BE2C (cell line): ENCODE results near the gene GLIS1.

Experiments used
- DNase-seq: peaks from one replicate; pipeline ENCODE4 v3.0.0-alpha.2; 2020
- H3K27me3 ChIP-seq: fragments of 250-450 bp; sonication (Bioruptor Pico); 2 replicates; pipeline ENCODE4 v1.5.1; 2020; ENCODE audit warnings: mild to moderate bottlenecking
- H3K36me3 ChIP-seq: fragments of 250-450 bp; sonication (Bioruptor Pico); 2 replicates; pipeline ENCODE4 v1.5.1; 2020; ENCODE audit warnings: mild to moderate bottlenecking
- H3K4me1 ChIP-seq: fragments of 250-450 bp; sonication (Bioruptor Pico); 2 replicates; pipeline ENCODE4 v1.5.1; 2020
- H3K4me3 ChIP-seq: 2 replicates; pipeline ENCODE4 v1.5.1; 2011; ENCODE audit warnings: low read depth, low read length
- H3K9me3 ChIP-seq: fragments of 250-450 bp; sonication (Bioruptor Pico); 2 replicates; pipeline ENCODE4 v1.5.1; 2020
- CTCF ChIP-seq: IDR thresholded peaks from 2 replicates; pipeline ENCODE4 v1.5.1; 2012; ENCODE audit warnings: mild to moderate bottlenecking, low read depth, low read length

The GLIS1 gene

GRCh38 chr1:53540604-53541262 lies 198.2 kb downstream of the GLIS1 start:
- Histone ChIP-seq H3K4me1 (no peaks in the 10 kb centered on the region), H3K36me3 (no peaks in the 10 kb centered on the region), H3K4me3 (no peak overlapping the region), H3K9me3 (no peaks in the 10 kb centered on the region), H3K27me3 (no peaks in the 10 kb centered on the region)
- DNase-seq: no peak
- TF ChIP-seq CTCF: no peak

GRCh38 chr1:53539711-53540603 lies 199.0 kb downstream of the GLIS1 start:
- H3K4me1 ChIP-seq: no peaks in the 10 kb centered on the region
- DNase-seq: no peak
- H3K36me3 ChIP-seq: no peaks in the 10 kb centered on the region
- no peak overlapping the region for H3K4me3 ChIP-seq
- no peaks in the 10 kb centered on the region for H3K27me3 ChIP-seq
- H3K9me3 ChIP-seq: no peaks in the 10 kb centered on the region
- TF ChIP-seq CTCF: no peak

GRCh38 chr1:53539226-53539625 lies 199.7 kb downstream of the GLIS1 start:
- H3K4me3 ChIP-seq: no peak overlapping the region
- H3K27me3 ChIP-seq: no peaks in the 10 kb centered on the region
- no peak for TF ChIP-seq CTCF
- H3K36me3 ChIP-seq: no peaks in the 10 kb centered on the region
- no peak for DNase-seq
- no peaks in the 10 kb centered on the region for H3K9me3 ChIP-seq
- no peaks in the 10 kb centered on the region for H3K4me1 ChIP-seq

- no peaks in the 10 kb centered on the region for H3K9me3 ChIP-seq
- TF ChIP-seq CTCF: no peak
These were observed 202.4 kb downstream of the GLIS1 start for GRCh38 chr1:53536606-53537005.

GRCh38 chr1:53535846-53536245 lies 203.1 kb downstream of the GLIS1 start:
- Histone ChIP-seq H3K9me3 (no peaks in the 10 kb centered on the region), H3K4me1 (no peaks in the 10 kb centered on the region), H3K4me3 (no peak overlapping the region), H3K36me3 (no peaks in the 10 kb centered on the region), H3K27me3 (no peaks in the 10 kb centered on the region)
- no peak for DNase-seq
- no peak for TF ChIP-seq CTCF

More at GRCh38 chr1:53536606-53537005, 202.4 kb downstream of the GLIS1 start:
- no peaks in the 10 kb centered on the region for H3K27me3 ChIP-seq
- DNase-seq: no peak
- no peaks in the 10 kb centered on the region for H3K36me3 ChIP-seq
- no peaks in the 10 kb centered on the region for H3K4me1 ChIP-seq
- no peak overlapping the region for H3K4me3 ChIP-seq

GRCh38 chr1:53535226-53535625 lies 203.7 kb downstream of the GLIS1 start:
- H3K27me3 ChIP-seq: no peaks in the 10 kb centered on the region
- no peak for TF ChIP-seq CTCF
- no peaks in the 10 kb centered on the region for H3K4me1 ChIP-seq
- no peaks in the 10 kb centered on the region for H3K36me3 ChIP-seq
- DNase-seq: no peak
- no peak overlapping the region for H3K4me3 ChIP-seq
- H3K9me3 ChIP-seq: no peaks in the 10 kb centered on the region
